Fibroblast of pulmonary artery (primary cell): ENCODE results near the gene SIGLEC11.

ENCODE experiments used
- DNase-seq: peaks from one replicate; pipeline ENCODE4 v3.0.0-alpha.2; 2010; ENCODE audit warnings: low read depth
- H3K4me3 ChIP-seq: replicated peaks from 2 replicates; pipeline ENCODE4 v1.5.1; 2011; ENCODE audit warnings: low read depth, mild to moderate bottlenecking, control low read depth, low read length, moderate library complexity
- CTCF ChIP-seq: IDR thresholded peaks from 2 replicates; pipeline ENCODE4 v1.5.1; 2011; ENCODE audit warnings: mild to moderate bottlenecking, control low read depth, low read length, inconsistent platforms; ENCODE audit errors: missing control alignments

SIGLEC11 gene

GRCh38 chr19:49911381-49912145 lies 49.4 kb downstream of the SIGLEC11 start:
- DNase-seq = peak; percentile 45
- H3K4me3 ChIP-seq = no peak overlapping the region
- no peak for TF ChIP-seq CTCF

GRCh38 chr19:49910179-49910578 lies 50.8 kb downstream of the SIGLEC11 start:
- no peak for TF ChIP-seq CTCF
- no peak overlapping the region for H3K4me3 ChIP-seq
- no peak for DNase-seq

GRCh38 chr19:49908480-49909420 lies 52.2 kb downstream of the SIGLEC11 start:
- DNase-seq = no peak
- TF ChIP-seq CTCF = no peak
- H3K4me3 ChIP-seq = no peak overlapping the region

- H3K4me3 ChIP-seq = no peak overlapping the region
- DNase-seq = no peak
- no peak for TF ChIP-seq CTCF
These were observed 53.1 kb downstream of the SIGLEC11 start for GRCh38 chr19:49907745-49908446.

- H3K4me3 ChIP-seq = no peak overlapping the region
- no peak for DNase-seq
- no peak for TF ChIP-seq CTCF
These were observed 54.0 kb downstream of the SIGLEC11 start for GRCh38 chr19:49906879-49907564.

GRCh38 chr19:49904136-49904535 lies 56.8 kb downstream of the SIGLEC11 start:
- H3K4me3 ChIP-seq = no peak overlapping the region
- TF ChIP-seq CTCF = no peak
- DNase-seq = no peak
